Activated T-cell treated with anti-CD3 and anti-CD28 coated beads for 4 hours (primary cell): ENCODE measurements around the gene DDTL.
"Not testable (repeated sequence)": the region's sequence is repeated elsewhere in the genome, so short reads cannot be mapped to it uniquely, and the experiment has no call there.

Experiments
- DNase-seq: peaks from one replicate; pipeline ENCODE4 v3.0.0-alpha.2; 2020

DDTL gene

GRCh38 chr22:23970816-23971486 lies 4.3 kb downstream of the DDTL start:
- DNase-seq, result no peak

- not testable (repeated sequence) for DNase-seq
These were observed 5.2 kb downstream of the DDTL start for GRCh38 chr22:23971927-23972326.

GRCh38 chr22:23974345-23974744 lies 7.7 kb downstream of the DDTL start, which contains the start of gene DDT:
Gene DDT (minus strand): TSS chr22:23974441. CDS start chr22:23974414, 27 bp downstream.
- DNase-seq, result not testable (repeated sequence)

GRCh38 chr22:23974836-23975352 lies 8.2 kb downstream of the DDTL start:
- DNase-seq, result not testable (repeated sequence)

GRCh38 chr22:23977304-23977703 lies 10.6 kb downstream of the DDTL start:
- DNase-seq, result not testable (repeated sequence)

- DNase-seq, result not testable (repeated sequence)
These were observed 13.0 kb downstream of the DDTL start, which contains the start of gene GSTT2 for GRCh38 chr22:23979557-23980240. Gene GSTT2 (plus strand): TSS chr22:23980134.

GRCh38 chr22:23980567-23980966 lies 13.9 kb downstream of the DDTL start:
- not testable (repeated sequence) for DNase-seq

GRCh38 chr22:23984430-23984829 lies 17.7 kb downstream of the DDTL start:
- no peak for DNase-seq

- not testable (repeated sequence) for DNase-seq
These were observed 19.4 kb downstream of the DDTL start for GRCh38 chr22:23986089-23986488.

GRCh38 chr22:23986538-23987178 lies 20.0 kb downstream of the DDTL start:
- not testable (repeated sequence) for DNase-seq

- not testable (repeated sequence) for DNase-seq
These were observed 23.0 kb downstream of the DDTL start for GRCh38 chr22:23989583-23990244.

GRCh38 chr22:23993080-23993479 lies 26.4 kb downstream of the DDTL start:
- DNase-seq, result not testable (repeated sequence)

- not testable (repeated sequence) for DNase-seq
These were observed 27.0 kb downstream of the DDTL start for GRCh38 chr22:23993581-23994177.

GRCh38 chr22:23997092-23997491 lies 30.4 kb downstream of the DDTL start:
- DNase-seq, result no peak

GRCh38 chr22:23999779-24000178 lies 33.1 kb downstream of the DDTL start:
- not testable (repeated sequence) for DNase-seq

- no peak for DNase-seq
These were observed 34.6 kb downstream of the DDTL start for GRCh38 chr22:24001314-24001713.

GRCh38 chr22:24002272-24002671 lies 35.6 kb downstream of the DDTL start:
- no peak for DNase-seq

- no peak for DNase-seq
These were observed 36.2 kb downstream of the DDTL start for GRCh38 chr22:24002851-24003250.

- no peak for DNase-seq
These were observed 37.2 kb downstream of the DDTL start for GRCh38 chr22:24003887-24004286.

GRCh38 chr22:24005201-24005600 lies 38.5 kb downstream of the DDTL start, which contains the start of gene GSTT4:
Gene GSTT4 (minus strand): TSS chr22:24005453. CDS start chr22:24005356, 97 bp downstream.
- no peak for DNase-seq

GRCh38 chr22:24006207-24006913 lies 39.7 kb downstream of the DDTL start:
- DNase-seq, result no peak

- no peak for DNase-seq
These were observed 40.2 kb downstream of the DDTL start for GRCh38 chr22:24006914-24007214.
